Posterior vena cava (tissue), 2 donors: Measurements from ENCODE around the gene CRYBG1. TPM values are rescaled to one million over a fixed set of nuclear protein-coding genes. Genes with fewer than 3 reads are reported as not detected.
"Not testable (repeated sequence)": the region's sequence is repeated elsewhere in the genome, so short reads cannot be mapped to it uniquely, and the experiment has no call there.

Experiments
- DNase-seq: peaks from one replicate; pipeline ENCODE4 v3.0.0-alpha.2; 2020; ENCODE audit warnings: low spot score
- intact Hi-C, 2 donors: fragments of 100-400 bp; cut with DNase I; formaldehyde crosslinking; loops; one replicate each; pipeline versions ENCODE4 v1.14.1 to v1.14.2; 2022 to 2023
- total RNA-seq, 2 donors: library from RNA; stranded (reverse); fragmentation: NEBNext Ultra II Directional; extraction: Animal tissue kit (Norgen Biotek cat#: 25700); gene quantifications; one replicate each; pipeline ENCODE4 v1.2.1, GENCODE V29; 2021
- donor health status: DM: yes; HTN: yes; CAD: no.
- donor health status: DM: yes; HTN: yes; CAD: no.

Gene CRYBG1
- total RNA-seq, 2 donors from 2014 or later, result 4.6 to 5.5 TPM

DNA sequence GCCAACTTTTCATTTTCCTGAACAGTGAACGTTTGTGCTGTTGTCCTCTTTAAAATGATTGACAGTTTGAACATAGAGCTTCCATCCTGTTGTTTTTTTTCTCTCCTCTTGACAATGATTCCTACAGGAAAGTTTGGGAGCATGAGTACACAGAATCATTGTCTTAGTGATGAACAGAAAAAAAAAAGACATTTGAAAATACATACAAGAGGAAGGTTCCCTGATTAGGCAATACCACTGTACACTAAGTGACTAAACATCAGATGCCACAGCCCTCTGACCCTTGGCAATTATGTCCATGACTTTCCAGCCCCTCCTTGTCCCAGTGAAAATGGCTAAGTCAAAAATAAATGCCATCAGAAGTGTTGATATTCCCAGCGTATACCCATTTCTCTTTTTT lies 197.3 kb downstream of the CRYBG1 start:
- no peak for DNase-seq
- intact Hi-C loops, result loop anchor here in 1 of 2 donors (2.0 kb wide), 1 partner anchor 1109 kb away; no protein-coding TSS in a partner anchor

GRCh38 chr6:106558364-106558763 lies 197.8 kb downstream of the CRYBG1 start:
- no peak for DNase-seq
- intact Hi-C loops, result no loop called here

GRCh38 chr6:106559659-106560058 lies 199.1 kb downstream of the CRYBG1 start:
- DNase-seq, result not testable (repeated sequence)
- intact Hi-C loops, result loop anchor here (10.0 kb wide), 2 partner anchors 115 to 225 kb away; no protein-coding TSS in a partner anchor

GRCh38 chr6:106560996-106561685 lies 200.6 kb downstream of the CRYBG1 start:
- no peak for DNase-seq
- intact Hi-C loops, result loop anchor here (10.0 kb wide), 2 partner anchors 116 to 226 kb away; no protein-coding TSS in a partner anchor

DNA sequence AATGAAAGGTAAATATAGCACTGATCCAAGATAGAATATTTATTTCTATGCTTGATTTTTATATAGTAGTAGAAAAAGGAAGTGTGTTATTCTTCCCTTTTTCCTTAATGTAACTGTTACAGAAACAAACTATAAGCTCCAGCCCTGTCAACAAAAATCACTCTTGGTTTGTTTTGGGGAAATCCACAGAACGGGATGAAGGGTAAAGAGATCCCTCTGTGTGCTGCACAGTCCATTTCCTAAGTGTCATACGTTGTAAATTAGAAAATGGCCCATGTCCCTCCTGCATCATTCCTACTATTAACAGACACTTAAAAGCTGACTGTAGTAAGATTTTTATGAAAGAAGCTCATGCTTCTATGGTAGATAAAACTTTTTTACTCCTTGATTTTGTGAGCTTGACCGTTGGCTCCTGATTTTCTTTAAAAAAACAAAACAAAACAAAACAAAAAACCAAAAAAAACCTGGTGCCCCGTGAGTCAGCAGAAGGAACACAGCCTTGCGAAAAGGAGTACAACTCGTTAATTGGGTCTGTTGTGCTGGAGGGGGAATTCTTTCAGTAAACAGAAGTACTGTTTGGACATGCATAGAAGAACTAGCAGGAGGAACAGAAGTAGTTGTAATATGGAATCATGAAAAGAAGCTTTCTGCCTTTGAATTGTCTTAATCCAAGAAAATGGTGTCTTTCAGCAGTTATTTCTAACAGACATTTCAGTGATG lies 201.3 kb downstream of the CRYBG1 start:
- intact Hi-C loops, result loop anchor here (10.0 kb wide), 2 partner anchors 117 to 227 kb away; no protein-coding TSS in a partner anchor
- no peak for DNase-seq

DNA sequence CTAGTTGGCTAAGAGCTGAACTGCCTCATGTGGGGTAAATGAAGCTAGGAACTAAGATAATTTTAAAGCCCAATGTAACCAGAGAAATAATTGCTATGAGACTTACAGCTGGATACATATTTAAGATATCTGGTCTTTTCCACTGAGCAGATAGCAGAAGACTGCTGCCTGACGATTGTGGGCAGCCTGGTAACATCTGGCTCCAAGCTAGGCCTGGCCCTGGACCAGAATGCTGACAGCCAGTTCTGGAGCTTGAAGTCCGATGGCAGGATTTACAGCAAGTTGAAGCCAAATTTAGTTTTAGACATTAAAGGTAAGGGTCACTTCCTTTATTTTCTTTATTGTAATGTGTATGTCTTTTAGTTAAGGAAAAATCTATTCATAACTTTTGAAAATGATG lies 203.1 kb downstream of the CRYBG1 start:
- no peak for DNase-seq
- intact Hi-C loops, result loop anchor here (10.0 kb wide), 2 partner anchors 119 to 229 kb away; no protein-coding TSS in a partner anchor

DNA sequence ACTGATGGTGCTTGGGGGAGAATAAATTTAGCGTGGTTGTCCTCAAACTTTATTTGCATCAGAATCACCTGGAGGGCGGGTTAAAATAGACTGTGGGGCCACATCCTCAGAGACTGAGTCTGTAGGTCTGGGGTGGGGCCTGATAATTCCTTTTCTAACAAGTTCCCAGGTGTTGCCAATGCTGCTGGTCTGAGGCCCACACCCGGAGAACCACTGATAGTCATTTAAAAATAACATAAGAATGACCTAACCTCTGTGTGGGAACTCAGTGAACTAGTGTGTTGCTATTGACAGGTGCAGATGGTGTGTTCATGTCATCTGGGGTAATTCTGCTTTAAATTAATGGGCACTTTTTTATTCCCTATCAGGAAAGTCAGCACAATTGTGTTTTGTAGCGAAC lies 204.0 kb downstream of the CRYBG1 start:
- intact Hi-C loops, result loop anchor here (10.0 kb wide), 2 partner anchors 120 to 230 kb away; no protein-coding TSS in a partner anchor
- DNase-seq, result no peak

DNA sequence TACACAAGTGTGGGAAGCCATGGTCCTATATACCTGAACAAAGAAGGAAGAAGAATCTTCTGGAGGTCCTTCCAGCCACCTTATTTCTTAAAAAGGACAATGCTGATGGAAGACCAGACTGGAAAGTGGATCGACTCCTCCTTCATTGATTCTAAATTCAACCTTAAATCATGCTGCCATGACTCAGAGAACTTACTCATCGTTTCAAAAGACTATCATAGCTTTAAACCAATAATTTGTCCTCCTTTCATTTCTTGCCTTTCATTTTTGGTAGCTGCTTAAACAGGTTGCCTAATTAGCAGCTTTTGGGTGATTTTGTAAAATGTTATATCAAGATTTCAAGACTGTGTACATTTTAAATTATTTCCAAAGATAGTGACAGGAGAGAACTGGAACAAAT lies 208.0 kb downstream of the CRYBG1 start:
- intact Hi-C loops, result loop anchor here (5.0 to 10.0 kb wide), 3 partner anchors 124 to 234 kb away; no protein-coding TSS in a partner anchor
- no peak for DNase-seq

- no peak for DNase-seq
- intact Hi-C loops, result loop anchor here (5.0 to 10.0 kb wide), 3 partner anchors 125 to 235 kb away; no protein-coding TSS in a partner anchor
Observed at GRCh38 chr6:106569428-106569827, 208.9 kb downstream of the CRYBG1 start.

DNA sequence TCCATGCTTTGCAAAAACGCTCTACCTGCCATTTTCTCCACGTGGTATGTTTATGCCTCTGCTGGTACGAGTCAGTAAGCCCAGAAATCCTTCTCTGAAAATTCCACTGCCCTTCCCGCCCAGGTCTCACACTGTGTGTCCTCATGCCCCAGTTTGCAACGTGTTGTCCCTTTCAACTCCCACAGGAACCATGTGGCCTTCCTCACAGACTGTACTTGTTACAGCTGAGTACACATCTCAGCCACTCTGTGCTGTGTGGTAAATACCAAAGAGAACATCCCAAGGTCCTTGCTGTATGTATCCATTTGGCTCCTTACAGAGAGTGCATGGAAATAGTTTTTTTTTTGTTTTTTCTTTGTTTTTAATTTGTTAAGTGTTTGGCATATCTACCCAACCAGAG lies 211.9 kb downstream of the CRYBG1 start:
- intact Hi-C loops, result no loop called here
- no peak for DNase-seq

DNA sequence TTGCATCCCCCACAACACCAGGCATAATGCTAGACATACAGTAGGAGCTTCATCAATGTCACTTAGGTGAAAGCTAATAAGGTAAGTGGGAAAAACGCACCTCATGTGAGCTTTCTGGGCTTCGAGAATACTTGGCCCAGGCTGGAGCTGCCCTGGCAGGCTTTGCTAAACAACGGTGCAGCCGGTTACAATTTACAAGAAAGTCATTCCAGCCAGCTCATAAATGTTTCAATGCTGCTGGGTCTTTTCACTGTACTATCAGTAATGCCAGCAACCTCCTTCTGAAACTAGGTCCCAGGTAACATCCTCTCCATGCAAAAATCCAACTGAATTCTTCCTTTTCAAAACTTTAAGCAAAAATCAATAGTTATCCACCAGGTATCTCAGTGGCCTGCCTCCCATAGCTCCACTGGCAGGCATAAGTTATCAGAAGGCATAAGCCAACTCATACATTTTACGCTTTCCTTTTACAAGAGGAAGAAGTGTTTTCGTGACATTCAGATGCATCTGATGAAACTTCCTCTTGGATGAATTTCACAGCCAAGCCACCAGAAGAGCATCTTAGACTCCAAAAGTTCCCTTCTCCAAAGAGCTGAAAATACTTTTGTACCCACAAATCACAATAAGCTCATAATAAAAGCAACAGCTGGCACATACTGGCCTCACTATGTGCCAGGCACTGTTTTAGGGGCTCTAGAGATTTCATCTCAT lies 212.5 kb downstream of the CRYBG1 start:
- intact Hi-C loops, result no loop called here
- DNase-seq, result no peak

- no peak for DNase-seq
- intact Hi-C loops, result no loop called here
Observed at GRCh38 chr6:106574741-106575458, 214.4 kb downstream of the CRYBG1 start.

- intact Hi-C loops, result no loop called here
- no peak for DNase-seq
Observed at GRCh38 chr6:106579281-106579680, 218.8 kb downstream of the CRYBG1 start.

- intact Hi-C loops, result no loop called here
- no peak for DNase-seq
Observed at GRCh38 chr6:106581468-106581867, 221.0 kb downstream of the CRYBG1 start.

GRCh38 chr6:106586815-106587415 lies 226.4 kb downstream of the CRYBG1 start:
- intact Hi-C loops, result no loop called here
- DNase-seq, result no peak

- intact Hi-C loops, DNase-seq: not testable (repeated sequence)
Observed at GRCh38 chr6:106588937-106589336, 228.4 kb downstream of the CRYBG1 start.

GRCh38 chr6:106591111-106591825 lies 230.8 kb downstream of the CRYBG1 start:
- DNase-seq, result no peak
- intact Hi-C loops, result no loop called here

- no peak for DNase-seq
- intact Hi-C loops, result no loop called here
Observed at GRCh38 chr6:106599440-106599839, 238.9 kb downstream of the CRYBG1 start.
